SU-DHL-6 (cell line): ENCODE results near the gene PHACTR1.
A peak's percentile ranks its signal among the peaks of the same experiment; 100 is the strongest.

ENCODE experiments used
- H2AFZ ChIP-seq: fragments of 200-600 bp; sonication (generic); 2 replicates; pipeline ENCODE4 v1.6.1; 2014; ENCODE audit warnings: low read depth, mild to moderate bottlenecking, moderate library complexity, mixed read lengths, antibody characterized with exemption, low read length; ENCODE audit not compliant: severe bottlenecking
- H3F3A ChIP-seq: fragments of 200-600 bp; shearing (Covaris generic); 2 replicates; pipeline ENCODE4 v1.6.0; 2016; ENCODE audit warnings: antibody characterized with exemption, mild to moderate bottlenecking; ENCODE audit not compliant: insufficient read depth
- H3K27ac ChIP-seq: fragments of 200-600 bp; sonication (generic); 2 replicates; pipeline ENCODE4 v1.5.1; 2016; ENCODE audit warnings: low read depth, mild to moderate bottlenecking, low read length, moderate library complexity, mixed read lengths
- H3K27me3 ChIP-seq: fragments of 200-600 bp; sonication (generic), shearing (Covaris generic); 2 replicates; pipeline ENCODE4 v1.6.0; 2014; ENCODE audit warnings: mild to moderate bottlenecking, low read length
- H3K36me3 ChIP-seq: fragments of 200-600 bp; sonication (generic); 2 replicates; pipeline ENCODE4 v1.6.1; 2014; ENCODE audit warnings: mild to moderate bottlenecking, low read length, mixed read lengths
- H3K4me2 ChIP-seq: fragments of 300-600, 200-600 bp; shearing (Covaris generic), sonication (generic); 2 replicates; pipeline ENCODE4 v1.6.0; 2014; ENCODE audit warnings: low read length, low read depth, mild to moderate bottlenecking; ENCODE audit not compliant: poor library complexity, severe bottlenecking
- H3K4me3 ChIP-seq: fragments of 200-600 bp; sonication (generic); 2 replicates; pipeline ENCODE4 v1.5.1; 2014; ENCODE audit warnings: antibody characterized with exemption, low read length, mild to moderate bottlenecking, mixed read lengths; ENCODE audit not compliant: insufficient read depth, poor library complexity, severe bottlenecking
- H3K79me2 ChIP-seq: fragments of 200-600 bp; sonication (generic); 2 replicates; pipeline ENCODE4 v1.6.1; 2014; ENCODE audit warnings: mild to moderate bottlenecking, low read length, moderate library complexity; ENCODE audit not compliant: insufficient read depth
- H3K9ac ChIP-seq: fragments of 200-600 bp; sonication (generic); 2 replicates; pipeline ENCODE4 v1.7.0; 2014; ENCODE audit warnings: mild to moderate bottlenecking, low read length
- H3K9me2 ChIP-seq: fragments of 200-600 bp; sonication (generic); replicated peaks from 2 replicates; pipeline ENCODE4 v1.6.1; 2014; ENCODE audit warnings: low read length; ENCODE audit not compliant: insufficient read depth
- H3K9me3 ChIP-seq: fragments of 200-600 bp; sonication (generic); 2 replicates; pipeline ENCODE4 v1.6.1; 2014; ENCODE audit warnings: low read length, mixed read lengths; ENCODE audit not compliant: insufficient read depth
- H4K20me1 ChIP-seq: fragments of 200-600 bp; sonication (generic); 2 replicates; pipeline ENCODE4 v1.6.1; 2014; ENCODE audit warnings: low read depth, mild to moderate bottlenecking, antibody characterized with exemption, low read length, moderate library complexity, mixed read lengths
- CTCF ChIP-seq: fragments of 200-600 bp; sonication (generic); IDR thresholded peaks from one replicate; pipeline ENCODE4 v1.5.1; 2017; ENCODE audit warnings: antibody characterized with exemption, mild to moderate bottlenecking, low read length, moderate library complexity; ENCODE audit not compliant: insufficient read depth, poor library complexity, severe bottlenecking
- EZH2phosphoT487 ChIP-seq: fragments of 200-600 bp; sonication (generic), shearing (Covaris generic); conservative IDR thresholded peaks from 2 replicates; pipeline ENCODE4 v1.6.1; 2018; ENCODE audit warnings: mild to moderate bottlenecking, antibody characterized with exemption, low read length, moderate library complexity, mixed read lengths

PHACTR1 gene

GRCh38 chr6:13250703-13251102, 534.1 kb downstream of the PHACTR1 start:
- Histone ChIP-seq H2AFZ (no peak overlapping the region), H3K36me3 (no peaks in the 10 kb centered on the region), H3K27ac (no peak overlapping the region), H3K9me2 (no peaks in the 10 kb centered on the region), H3K9me3 (no peaks in the 10 kb centered on the region), H3K9ac (no peak overlapping the region), H3K27me3 (no peaks in the 10 kb centered on the region), H3F3A (no peaks in the 10 kb centered on the region), H4K20me1 (no peaks in the 10 kb centered on the region), H3K4me2 (no peak overlapping the region), H3K4me3 (no peak overlapping the region), H3K79me2 (no peaks in the 10 kb centered on the region)
- TF ChIP-seq EZH2phosphoT487 = no peak
- no peak for TF ChIP-seq CTCF

- H3K9me2 ChIP-seq = no peaks in the 10 kb centered on the region
- no peaks in the 10 kb centered on the region for H4K20me1 ChIP-seq
- H3K9me3 ChIP-seq = peaks cover 5% of the 10 kb centered on the region; the same call in 1 of the 2 replicates
- H3F3A ChIP-seq = no peaks in the 10 kb centered on the region
- H2AFZ ChIP-seq = no peak overlapping the region
- TF ChIP-seq CTCF (peak; percentile 31), EZH2phosphoT487 (no peak)
- H3K27ac ChIP-seq = no peak overlapping the region
- no peaks in the 10 kb centered on the region for H3K27me3 ChIP-seq
- no peaks in the 10 kb centered on the region for H3K79me2 ChIP-seq
- H3K36me3 ChIP-seq = no peaks in the 10 kb centered on the region
- no peak overlapping the region for H3K9ac ChIP-seq
- H3K4me3 ChIP-seq = no peak overlapping the region
- no peak overlapping the region for H3K4me2 ChIP-seq
Measured at GRCh38 chr6:13251242-13251641, 534.7 kb downstream of the PHACTR1 start.

GRCh38 chr6:13252790-13253189, 536.2 kb downstream of the PHACTR1 start:
- Histone ChIP-seq H3K4me2 (no peak overlapping the region), H3K79me2 (no peaks in the 10 kb centered on the region), H3K27me3 (no peaks in the 10 kb centered on the region), H2AFZ (no peak overlapping the region), H3F3A (no peaks in the 10 kb centered on the region), H3K9me2 (no peaks in the 10 kb centered on the region), H3K27ac (no peak overlapping the region), H3K9me3 (peaks cover 7% of the 10 kb centered on the region; the same call in 1 of the 2 replicates), H3K4me3 (no peak overlapping the region), H3K9ac (no peak overlapping the region), H3K36me3 (no peaks in the 10 kb centered on the region), H4K20me1 (no peaks in the 10 kb centered on the region)
- no peak for TF ChIP-seq CTCF
- no peak for TF ChIP-seq EZH2phosphoT487

- Histone ChIP-seq H2AFZ (no peak overlapping the region), H3K9ac (no peak overlapping the region), H3K4me3 (no peak overlapping the region), H3F3A (0 out of 2 replicates have a peak, but pooled peaks cover under 1% of the 10 kb centered on the region), H3K27me3 (no peaks in the 10 kb centered on the region), H3K9me3 (peaks cover 7% of the 10 kb centered on the region; the same call in 1 of the 2 replicates), H3K79me2 (no peaks in the 10 kb centered on the region), H4K20me1 (no peaks in the 10 kb centered on the region), H3K4me2 (no peak overlapping the region), H3K36me3 (no peaks in the 10 kb centered on the region), H3K9me2 (no peaks in the 10 kb centered on the region), H3K27ac (no peak overlapping the region)
- TF ChIP-seq EZH2phosphoT487 = no peak
- TF ChIP-seq CTCF = no peak
Measured at GRCh38 chr6:13253272-13253671, 536.7 kb downstream of the PHACTR1 start.
